Spleen (tissue), 7 donors: Measurements from ENCODE around the gene JARID2.

Experiments
- CTCF ChIP-seq, 11 experiments: fragments of 200-600 bp in 7 of 11; fragments of 450-650 bp in 4 of 11; sonication (generic) in 4 of 11; IDR thresholded peaks in 8 of 11; conservative IDR thresholded peaks in 3 of 11; 1 replicate in 7 of 11; 2 replicates in 4 of 11; pipeline versions ENCODE4 v1.4.0 to v1.8.0; 2016 to 2021; ENCODE audit warnings: antibody characterized with exemption in 11 of 11, inconsistent platforms in 4 of 11, mild to moderate bottlenecking in 1 of 11
- POLR2A ChIP-seq, 3 donors: fragments of 450-650 bp; IDR thresholded peaks; one replicate each; pipeline ENCODE4 v1.5.1; 2017; ENCODE audit warnings: antibody characterized with exemption in 3 of 3, mild to moderate bottlenecking in 1 of 3
- donor health status: DM: no; HTN: no; CAD: no; lungs with moderate emphysema.
- donor health status: DM: no; HTN: no; CAD: no.
- donor health status: DM: no; HTN: no; CAD: no.

DNA sequence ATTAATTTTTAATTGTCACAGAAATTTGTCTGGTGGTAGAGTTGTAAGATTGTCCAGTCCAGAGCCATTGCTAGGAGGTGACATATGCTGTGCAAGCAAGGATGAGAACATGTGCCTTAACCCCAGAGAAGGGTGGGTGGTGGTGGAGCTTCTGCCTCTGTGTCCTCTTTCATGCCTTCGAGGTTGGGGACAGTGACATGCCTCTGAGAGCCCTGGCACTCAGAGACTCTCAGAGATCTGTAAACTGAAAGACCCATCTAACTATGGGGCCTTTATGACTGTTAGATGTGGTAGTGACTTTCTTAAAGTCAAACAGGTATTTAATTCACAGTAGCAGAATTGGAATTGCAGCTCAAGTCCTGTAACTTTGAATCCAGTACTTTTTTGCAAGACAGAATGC is 132.4 kb downstream of the JARID2 start:
- no peak for TF ChIP-seq POLR2A (IDR thresholded peaks at IDR 0.05)
- no peak for TF ChIP-seq CTCF (IDR thresholded peaks at IDR 0.05 in 8 of 11, conservative IDR thresholded peaks at IDR 0.05 in 3 of 11)
